GM21390 (cell line): ENCODE measurements around the gene DSCAML1.

Experiments used
- ATAC-seq: cut with Tn5 transposase; IDR thresholded peaks from one replicate; pipeline ENCODE4 v1.9.1; 2021; ENCODE audit not compliant: unreplicated experiment

Gene DSCAML1

DNA sequence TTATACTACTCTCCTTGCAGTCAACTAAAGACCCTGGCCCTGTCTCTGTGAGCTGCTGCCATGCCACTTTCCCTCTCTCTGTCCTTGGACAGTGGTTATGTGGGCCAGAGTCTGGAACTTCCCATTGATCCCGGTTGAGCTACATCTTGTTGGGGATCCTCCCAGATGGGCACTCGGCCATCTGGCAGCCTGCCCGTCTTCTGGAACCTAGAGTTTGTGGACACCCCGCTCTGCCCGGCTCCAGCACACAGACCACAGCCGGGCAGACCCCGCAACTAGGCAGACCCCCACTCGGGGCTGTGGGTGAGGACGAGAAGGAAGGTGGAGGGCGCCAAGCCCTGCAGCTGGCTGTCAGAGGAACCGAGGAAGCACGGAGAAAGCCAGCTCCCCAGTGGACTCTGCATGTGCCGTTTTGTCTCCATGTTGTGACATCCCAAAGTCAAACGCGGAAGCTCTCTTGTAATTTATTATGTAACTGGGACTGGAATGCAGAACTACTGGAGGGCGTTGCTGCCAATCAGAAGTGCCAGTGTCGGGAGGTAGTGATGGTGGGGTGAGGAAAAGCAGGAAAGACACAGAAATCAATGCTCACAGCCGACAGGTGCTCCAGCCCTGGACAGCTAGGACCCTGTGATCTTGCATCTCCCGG lies 261.7 kb downstream of the DSCAML1 start:
- ATAC-seq: no peak

DNA sequence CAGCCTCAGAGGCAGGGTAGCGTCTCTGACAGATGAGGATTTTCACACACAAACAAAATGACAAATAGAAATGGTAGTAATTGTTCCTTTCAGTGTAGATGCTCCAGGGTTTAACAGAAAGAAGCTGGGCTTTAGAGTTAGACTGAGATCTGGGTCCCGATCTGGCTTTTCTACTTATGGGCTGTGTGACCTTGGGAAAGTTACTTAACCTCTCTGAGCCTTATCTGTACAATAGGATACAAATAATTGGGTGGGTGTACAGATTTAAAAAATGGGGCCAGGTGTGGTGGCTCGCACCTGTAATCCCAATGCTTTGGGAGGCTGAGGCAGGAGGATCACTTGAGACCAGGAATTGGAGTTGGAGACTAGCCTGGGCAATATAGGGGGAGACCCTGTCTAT lies 264.4 kb downstream of the DSCAML1 start:
- ATAC-seq: no peak

DNA sequence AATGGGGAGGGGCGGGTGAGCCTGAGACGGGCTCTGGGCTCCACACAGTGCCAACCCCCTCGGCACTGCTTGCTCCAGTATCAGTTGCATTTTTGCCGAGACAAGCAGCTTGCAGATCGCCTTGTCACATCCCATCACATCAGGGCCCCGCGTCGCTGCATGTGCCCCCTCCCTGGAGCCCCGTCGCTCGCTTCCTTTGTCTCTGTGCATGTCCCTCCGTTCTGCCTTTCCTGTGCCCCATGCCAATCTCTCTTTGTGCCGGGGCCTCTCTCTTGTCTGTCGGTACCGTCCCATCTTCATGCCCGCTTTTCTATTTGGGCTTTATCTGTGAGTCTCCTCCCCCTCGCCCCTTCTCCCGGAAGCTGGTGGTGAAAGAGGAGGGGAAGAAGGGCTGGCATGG lies 267.2 kb downstream of the DSCAML1 start:
- no peak for ATAC-seq

DNA sequence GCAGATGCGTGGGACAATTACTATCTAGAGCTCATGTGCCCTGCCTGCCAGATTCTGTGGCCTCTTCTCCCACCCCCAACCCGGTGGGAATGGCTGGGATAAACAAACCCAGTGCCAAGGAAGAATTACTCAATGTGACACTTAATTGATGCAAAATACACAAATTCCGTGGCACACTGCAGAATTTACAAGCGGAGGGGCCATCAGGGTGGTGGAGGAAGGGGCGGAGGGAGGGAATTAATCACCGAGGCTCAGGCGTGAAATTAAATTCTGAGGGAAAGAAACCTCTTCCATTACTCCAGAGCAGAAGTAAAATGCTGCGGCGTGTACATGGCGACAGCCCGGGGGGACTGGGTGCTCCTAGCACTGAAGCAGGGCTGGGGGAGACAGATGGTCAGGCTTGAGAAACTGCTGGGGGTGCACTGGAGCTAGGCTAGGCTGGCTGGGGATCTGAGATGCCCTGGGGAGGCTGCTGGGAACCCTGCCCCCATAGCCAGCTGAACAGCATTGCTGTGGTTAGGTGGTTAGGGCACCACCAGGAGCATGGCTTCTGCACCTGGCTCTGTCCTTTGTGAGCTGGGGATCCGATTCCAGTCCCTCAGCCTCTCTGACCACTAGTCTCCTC lies 268.8 kb downstream of the DSCAML1 start:
- no peak for ATAC-seq

DNA sequence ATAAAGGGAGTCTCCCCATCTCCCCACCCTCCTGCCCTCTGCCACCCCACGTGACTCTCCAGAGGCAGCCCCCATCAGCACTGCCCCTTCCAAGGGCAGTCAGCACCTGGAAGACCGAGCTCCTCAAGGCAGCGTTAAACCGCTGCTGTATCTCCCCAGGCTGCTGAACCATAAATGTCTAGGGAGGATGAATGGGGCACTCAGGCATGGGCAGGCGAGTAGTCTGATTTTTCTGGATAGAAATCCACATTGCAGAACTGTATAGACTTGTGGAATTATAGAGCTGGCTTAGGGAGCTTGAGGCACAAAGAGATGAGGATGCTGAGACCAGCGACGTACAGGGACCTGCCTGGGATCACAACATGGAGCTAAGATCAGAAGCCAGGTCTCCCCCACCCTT lies 269.7 kb downstream of the DSCAML1 start:
- no peak for ATAC-seq

DNA sequence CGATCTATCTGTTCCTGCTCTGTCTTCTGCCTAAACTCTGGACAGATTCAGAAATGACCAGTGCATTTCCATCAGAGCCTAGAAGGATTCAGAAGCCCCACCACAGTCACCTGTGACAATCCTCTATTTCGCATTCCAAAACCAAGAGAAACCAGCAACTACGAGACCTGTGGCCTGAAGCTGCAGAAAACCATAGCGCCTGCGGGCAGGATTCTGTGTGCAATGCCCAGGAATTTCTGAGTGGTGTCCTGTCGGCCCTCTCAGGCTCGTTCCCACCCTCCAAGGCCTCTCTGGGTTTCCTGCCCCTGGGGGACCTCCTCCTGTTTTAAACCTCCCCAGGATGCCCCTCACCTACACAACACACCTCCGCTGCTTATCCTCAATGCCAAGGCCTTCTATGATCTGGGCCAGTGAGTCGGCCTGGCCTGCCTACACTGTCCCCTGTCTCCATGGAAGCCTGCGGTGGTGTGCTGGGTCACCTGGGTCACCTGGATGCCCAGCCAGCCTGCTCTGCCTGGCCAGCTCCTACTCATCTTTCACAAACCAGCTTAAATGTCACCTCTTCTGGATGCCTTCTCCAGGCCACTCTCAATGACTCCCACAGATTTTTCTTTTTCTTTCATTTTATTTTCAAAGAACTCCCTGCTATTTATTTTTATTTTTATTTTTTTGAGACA lies 271.0 kb downstream of the DSCAML1 start:
- ATAC-seq: no peak

DNA sequence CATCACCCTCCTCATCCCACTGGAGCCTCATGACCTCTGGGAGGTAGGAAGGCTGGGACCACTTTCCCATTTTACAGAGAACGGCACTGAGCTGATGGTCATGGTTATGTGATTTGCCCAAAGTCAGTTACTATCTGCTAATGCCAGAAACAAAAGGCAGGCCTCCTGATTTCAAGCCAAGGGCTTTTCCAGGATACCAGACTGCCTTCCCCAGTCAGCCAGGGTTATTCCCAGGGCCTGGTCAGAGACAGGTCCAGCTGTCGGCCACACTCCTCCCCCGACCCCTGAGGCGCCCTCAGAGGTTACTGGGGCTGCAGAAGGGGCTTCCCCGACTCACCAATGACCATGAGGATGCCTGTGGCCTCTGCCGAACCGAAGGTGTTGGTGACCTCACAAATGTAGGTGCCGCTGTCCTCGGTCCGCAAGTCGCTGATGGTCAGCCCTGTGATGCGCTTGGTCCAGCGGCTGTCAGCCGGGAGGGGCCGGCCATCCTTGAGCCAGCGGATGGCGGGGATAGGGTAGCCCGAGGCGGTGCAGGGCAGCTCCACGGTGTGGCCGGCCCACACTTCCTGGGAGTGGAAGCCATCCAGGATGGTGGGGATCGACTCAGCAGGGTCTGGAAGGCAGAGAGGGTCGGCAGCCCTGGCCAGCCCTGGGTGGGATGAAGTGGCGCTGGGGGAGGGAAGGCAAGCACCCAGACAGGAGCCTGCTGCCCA lies 272.4 kb downstream of the DSCAML1 start:
- ATAC-seq: no peak

DNA sequence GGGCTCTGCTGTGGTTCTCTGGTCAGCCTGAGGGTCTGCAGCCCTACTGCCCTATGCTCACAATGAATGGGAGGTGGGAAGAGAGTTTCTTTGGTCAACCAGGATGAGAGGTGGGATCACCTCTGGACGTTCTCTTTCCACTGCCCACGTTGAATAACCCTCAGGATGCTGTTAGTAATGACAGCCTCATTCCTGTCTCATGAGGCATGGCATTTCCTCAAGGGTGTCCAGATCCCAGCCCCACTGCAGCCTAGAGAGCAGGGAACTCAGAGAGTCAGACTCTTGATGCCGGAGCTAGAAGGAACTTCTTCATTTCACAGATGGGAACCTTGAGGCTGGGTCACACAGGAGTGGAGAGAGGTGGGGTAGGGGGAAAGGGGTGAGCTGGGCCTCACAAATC lies 273.3 kb downstream of the DSCAML1 start:
- ATAC-seq: no peak

DNA sequence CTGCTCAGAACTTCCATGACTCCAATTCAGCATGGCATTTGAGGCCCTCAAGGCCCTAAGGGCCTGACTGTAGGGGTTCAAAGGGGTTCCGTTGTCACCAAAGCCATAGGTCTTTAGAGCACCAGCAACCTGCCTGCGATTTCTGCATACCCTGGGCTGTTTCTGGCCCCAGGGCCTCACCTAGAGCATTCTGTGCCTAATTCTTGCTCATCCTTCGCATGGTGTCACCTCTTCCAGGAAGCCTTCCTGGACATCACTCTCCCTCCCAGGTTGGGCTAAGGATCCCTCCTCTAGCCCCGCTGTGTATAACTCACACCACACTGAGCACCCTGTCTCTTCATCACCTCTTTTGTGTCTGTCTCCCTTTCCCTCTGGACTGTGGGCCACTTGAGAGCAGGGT lies 275.0 kb downstream of the DSCAML1 start:
- no peak for ATAC-seq

DNA sequence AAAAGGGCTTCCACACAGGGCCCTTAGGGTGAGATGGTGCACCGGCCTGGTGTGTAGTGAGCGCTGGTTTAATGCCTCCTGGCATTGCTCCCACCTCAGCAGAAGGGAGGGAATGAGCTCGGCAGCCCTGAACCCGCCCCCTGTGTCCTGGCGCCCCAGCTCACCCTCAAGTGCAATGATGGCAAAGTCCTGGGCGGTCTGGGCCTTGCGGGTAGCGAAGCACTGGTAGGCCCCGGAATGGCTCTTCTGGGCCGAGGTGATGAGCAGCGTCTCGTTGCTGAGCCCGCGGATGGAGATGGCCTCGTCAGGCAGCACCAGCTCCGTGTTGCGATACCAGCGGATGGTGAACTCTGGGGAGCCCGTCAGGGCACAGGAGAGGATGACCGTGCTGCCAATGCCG lies 276.1 kb downstream of the DSCAML1 start:
- ATAC-seq: no peak

DNA sequence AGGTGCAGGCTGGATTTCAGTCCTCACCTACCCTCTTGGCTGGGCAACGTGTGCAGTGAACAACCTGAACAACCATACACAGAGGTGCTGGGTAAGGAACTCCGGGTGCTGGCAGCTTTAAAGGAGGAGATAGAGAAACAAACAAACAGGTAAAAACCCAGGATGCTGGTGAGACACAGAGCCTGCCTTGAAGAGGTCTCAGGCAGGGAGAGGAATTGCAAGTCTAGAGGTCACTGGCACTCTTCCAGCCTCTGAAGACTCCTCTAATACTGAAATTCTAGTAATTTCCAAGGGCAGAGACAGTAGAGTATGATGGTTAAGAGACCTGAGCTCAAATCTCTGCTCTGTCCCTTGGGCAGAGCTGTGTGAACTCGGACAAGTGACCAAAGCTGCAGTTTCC lies 276.8 kb downstream of the DSCAML1 start:
- ATAC-seq: no peak

DNA sequence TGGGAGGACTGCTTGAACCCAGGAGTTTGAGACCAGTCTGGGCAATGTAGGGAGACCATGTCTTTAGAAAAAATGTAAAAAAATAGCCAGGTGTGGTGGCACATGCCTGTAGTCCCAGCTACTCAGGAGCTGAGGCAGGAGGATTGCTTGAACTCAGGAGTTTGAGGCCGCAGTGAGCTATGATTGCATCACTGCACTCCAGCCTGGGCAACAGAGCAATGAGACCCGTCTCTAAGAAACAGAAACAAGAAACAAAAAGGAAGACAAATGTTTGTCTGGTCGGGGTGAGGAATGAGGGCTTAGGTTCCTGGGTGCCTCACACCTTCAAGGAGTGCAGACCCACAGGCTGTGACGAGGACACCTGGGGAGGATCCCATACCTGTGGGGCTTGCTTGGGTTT lies 277.4 kb downstream of the DSCAML1 start:
- ATAC-seq: no peak

DNA sequence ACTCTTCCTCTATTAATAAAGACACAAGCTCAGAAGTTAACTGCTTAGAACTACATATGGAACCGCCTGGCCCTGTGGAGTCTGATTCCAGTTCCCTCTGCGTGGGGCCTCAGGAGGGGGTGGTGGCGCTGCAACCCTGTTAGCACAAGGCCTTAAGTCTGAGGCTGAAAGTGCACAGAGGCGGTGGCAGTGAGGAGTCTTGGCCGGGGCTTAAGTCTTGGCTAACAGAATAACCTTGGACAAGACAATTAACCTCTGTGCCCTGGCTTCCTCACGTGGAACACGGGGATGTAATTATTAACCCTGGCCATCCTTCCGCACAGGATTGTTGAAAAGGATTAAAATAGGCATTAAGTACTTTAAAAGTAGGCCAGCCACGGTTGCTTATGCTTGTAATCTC lies 277.8 kb downstream of the DSCAML1 start:
- no peak for ATAC-seq

DNA sequence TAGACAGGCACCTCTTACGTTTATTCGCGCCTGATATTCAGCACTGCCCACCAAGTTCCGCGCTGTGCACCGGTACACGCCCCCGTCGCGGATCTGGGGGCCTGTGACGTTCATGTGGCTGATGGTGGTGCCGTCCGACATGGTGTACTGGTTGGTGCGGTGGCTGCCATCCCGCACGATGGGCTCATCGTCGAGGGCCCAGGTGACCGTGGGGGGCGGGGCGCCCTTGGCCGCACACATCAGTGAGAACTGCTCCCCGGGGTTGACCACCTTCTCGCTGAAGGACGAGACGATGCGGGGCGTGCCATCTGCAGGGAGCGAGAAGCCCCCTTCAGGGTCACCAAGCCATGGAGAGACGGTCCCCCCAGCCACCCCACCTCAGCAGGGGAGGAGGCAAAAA lies 278.6 kb downstream of the DSCAML1 start:
- no peak for ATAC-seq

DNA sequence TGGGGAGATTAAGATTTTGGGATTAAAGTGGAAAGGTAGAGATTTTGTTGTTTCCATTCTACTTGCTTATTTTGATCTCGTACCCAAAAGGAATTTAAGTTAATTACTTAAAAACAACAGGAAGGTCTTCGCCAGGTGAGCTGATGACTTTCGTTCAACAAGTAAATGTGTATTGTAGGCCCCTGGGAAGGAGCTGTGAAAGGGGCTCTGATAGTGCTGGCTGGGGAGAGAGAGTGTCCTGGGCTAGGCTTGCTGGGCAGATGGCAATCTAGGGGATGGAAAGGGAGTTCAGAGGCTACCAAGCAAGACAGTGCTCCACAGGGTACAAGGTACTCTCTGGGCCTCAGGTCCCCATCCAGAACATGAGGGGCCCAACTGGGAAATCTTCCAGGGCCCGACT lies 279.9 kb downstream of the DSCAML1 start:
- no peak for ATAC-seq

DNA sequence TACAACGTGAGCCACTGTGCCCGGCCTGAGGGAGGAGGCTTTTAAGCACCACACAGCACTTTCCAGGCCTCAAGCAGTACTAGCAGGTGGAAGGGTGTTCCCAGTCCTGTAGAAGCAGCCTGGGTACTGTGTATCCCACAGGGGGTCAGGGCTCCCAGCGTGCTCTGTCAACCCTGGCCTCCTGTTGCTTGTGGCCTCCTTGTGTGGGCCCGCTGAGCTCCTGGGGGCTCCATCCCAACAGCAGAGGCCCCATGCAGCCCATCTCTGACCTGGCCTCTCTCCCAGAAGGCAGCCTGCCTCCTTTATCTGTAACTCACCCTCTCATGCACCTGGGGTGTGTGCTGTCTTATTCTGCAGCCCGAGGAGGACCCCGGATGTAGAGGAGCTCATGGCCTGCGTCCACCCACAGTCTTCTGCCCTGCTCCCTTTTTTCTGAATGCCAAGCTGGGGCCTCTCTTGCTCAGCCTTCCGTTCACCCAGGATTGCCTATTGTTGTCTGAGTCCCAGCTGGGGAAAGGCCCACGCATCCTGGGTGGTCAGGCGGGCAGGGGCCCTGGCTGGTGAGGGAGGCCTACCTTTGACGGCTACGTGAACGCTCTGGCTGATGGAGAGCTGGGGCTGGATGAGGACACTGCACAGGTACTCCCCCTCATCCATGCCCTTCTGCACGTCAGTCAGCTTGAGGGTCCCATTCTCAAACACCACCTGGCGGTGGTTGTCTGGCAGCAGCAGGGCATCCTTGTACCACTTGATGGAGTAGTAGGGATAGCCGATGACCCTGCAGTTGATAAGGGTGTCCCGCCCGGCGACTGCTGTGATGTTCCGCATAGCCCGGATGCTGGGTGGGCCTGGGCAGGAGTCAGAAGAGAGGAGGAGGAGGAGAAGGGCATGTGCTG lies 280.9 kb downstream of the DSCAML1 start:
- no peak for ATAC-seq

DNA sequence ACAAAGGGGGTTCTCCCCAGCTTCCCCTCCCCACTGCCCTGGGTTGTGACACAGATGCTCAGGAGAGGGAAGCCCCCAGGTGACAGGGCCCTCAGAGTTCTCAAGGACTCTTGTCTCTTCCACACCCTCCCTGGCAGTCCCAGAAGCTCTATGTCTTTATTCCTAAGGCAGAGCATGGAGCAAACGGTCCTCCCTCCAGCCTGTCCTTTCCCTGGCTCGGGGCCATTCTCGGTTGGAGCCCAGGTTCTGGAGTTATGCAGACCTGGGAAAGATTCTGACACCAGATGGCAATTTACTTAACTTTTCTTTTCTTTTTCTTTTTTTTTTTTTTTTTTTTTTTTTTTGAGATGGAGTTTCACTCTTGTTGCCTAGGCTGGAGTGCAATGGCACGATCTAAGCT lies 282.8 kb downstream of the DSCAML1 start:
- ATAC-seq: no peak

DNA sequence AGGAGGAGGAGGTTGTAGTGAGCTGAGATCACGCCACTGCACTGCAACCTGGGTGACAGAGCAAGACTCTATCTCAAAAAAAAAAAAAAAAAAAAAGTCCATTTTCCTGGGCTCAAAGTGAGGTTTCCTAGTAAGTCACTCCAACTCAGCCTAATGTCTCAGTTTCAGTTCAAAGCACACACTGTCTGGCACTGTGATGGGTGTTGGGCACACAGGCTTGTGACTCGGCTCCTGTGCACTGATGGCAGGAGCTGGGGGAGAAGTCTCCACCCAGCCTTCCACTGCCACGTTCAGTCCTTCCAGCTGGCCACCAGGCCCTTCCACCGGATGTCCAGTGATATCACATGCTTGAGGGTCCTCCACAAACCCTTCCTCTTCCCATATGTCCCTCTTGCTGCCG lies 283.4 kb downstream of the DSCAML1 start:
- no peak for ATAC-seq

DNA sequence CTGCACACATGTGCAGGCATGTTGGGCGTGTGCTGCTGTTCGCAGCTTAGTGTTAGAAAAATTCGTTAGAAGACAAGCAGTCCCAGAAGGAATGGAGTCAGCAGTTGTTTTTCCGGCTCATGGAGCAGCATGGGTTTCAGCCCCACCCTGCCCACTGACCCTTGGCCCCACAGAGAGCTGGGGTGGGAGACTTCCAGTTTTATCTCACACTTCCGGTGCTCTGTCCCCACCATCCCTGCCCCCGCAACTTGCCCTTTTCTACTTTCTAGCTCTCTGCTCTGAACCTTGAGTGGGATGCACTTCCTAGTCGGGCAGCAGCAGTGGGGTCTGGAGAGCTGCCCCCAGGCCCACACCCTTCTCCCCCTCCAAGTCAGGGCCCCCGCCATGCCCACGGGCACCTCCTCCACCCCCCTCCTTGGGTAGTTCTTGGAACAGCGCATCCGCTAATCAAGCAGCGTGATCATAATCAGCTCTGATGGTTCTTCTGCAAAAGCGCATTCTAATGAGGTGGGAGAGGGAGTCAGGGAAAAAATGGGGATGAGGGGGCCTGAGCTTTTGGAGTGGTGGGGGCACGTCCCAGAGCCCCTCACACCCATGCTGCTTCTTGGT lies 285.0 kb downstream of the DSCAML1 start:
- no peak for ATAC-seq

DNA sequence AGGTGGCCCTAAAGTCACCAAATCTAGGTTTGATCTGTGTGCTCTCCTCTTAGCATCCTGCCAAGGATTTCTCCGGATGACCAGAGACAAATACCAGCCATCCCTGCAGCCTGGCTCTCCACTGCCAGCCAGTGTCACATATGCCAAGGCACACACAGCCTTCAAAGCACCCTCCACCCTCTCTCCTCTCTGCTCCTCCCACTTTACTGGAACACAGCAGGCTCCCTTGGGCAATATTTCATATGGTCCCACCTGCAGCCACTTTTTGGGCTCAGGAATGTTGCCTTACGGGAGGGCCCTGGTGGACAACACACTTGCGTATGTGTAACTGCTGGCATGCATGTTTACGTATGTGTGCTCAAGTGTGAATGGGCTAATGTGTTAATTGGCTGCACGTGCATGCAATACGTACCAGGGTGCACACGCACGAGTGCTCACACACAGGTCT lies 285.5 kb downstream of the DSCAML1 start:
- ATAC-seq: no peak
